ENCODE data around the gene AKAP9.
"Not testable (repeated sequence)": the region's sequence is repeated elsewhere in the genome, so short reads cannot be mapped to it uniquely, and the experiment has no call there.

AKAP9 gene

GRCh38 chr7:92072121-92072520, 131.5 kb downstream of the AKAP9 start:
- no peak for DNase-seq

DNA sequence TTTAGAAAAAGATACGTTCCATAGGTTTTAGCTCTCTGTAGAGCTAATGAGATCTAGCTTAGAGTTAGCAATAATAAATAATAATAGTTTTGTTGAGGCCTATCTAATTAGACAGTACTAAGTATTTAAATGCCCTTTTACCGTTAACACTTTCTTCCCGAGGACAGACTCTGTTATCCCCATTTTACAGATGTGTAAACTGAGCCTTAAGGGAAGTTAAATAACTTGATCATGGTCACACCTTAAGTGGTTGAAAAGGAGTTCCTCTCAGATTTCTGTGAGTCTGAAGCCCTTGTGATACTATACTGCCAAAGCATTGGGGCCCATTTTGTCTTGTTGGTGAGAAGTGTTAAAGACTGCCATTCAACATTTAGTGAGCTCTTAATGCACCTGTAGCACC, 132.0 kb downstream of the AKAP9 start:
- no peak for DNase-seq

- no peak for DNase-seq
Measured at GRCh38 chr7:92075455-92076158, 134.9 kb downstream of the AKAP9 start.

GRCh38 chr7:92076509-92076908, 135.8 kb downstream of the AKAP9 start:
- DNase-seq, result no peak

DNA sequence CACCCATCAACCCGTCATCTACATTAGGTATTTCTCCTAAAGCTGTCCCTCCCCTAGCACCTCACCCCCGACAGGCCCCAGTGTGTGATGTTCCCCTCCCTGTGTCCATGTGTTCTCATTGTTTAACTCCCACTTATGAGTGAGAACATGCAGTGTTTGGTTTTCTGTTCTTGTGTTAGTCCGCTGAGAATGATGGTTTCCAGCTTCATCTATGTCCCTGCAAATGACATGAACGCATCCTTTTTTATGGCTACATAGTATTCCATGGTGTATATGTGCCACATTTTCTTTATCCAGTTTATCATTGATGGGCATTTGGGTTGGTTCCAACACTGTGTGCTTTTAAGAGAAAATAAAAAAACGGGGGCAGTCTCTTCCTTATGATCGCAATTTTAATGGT, 143.3 kb downstream of the AKAP9 start:
- not testable (repeated sequence) for DNase-seq

DNA sequence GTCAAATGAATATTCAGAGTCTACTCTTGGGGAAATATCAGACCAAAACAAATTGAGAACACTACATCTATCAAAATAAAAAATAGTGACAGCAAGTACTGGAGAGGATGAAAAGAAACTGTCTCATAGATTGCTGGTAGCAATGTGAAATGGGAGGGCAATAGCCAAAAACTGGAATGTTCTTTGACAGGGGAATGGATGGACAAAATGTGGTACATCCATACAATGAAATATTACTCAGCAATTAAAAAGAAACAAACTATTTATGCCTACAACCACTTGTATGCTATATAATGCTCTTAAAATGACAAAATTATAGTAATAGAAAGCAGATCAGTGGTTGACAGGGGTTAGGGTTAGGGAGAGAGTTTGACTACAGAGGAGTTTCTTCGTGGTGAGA, 147.6 kb downstream of the AKAP9 start:
- no peak for DNase-seq

- DNase-seq, result no peak
Measured at GRCh38 chr7:92092210-92092609, 151.5 kb downstream of the AKAP9 start.

GRCh38 chr7:92095380-92095779, 154.7 kb downstream of the AKAP9 start:
- no peak for DNase-seq

DNA sequence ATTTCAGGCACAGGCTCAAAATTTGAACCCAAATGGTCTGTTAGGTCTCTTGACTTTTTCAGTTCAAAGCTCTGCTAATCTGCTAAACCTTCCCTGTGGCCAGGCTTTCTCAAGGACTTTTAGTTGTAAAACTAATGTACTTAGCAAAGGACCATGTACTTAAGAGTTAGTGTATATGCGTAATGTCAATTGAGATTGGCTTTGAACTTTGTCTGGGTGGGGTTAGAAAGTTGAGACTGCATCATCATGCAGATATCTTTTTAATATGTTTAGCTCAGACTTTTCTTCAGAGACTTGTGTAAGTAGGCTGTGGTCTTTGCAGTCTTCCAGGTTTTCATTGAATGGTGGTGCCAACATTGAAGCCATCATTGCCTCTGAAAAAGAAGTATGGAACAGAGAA, 159.9 kb downstream of the AKAP9 start:
- no peak for DNase-seq

DNA sequence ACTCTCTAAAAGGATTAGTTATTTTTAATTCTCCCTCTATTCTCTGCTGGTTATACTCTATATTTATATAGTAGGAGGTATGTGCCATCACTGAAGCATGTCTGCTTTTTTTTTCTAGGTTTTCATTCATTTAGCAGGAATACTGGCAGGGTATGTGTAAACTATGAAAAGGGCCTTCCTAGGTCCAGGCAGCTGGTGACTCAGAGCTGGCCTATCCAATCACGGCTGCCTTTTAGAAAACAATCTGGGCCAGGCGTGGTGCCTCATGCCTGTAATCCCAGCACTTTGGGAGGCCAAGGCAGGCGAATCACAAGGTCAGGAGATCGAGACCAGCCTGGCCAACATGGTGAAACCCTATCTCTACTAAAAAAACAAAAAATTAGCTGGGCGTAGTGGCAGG, 162.2 kb downstream of the AKAP9 start:
- not testable (repeated sequence) for DNase-seq

GRCh38 chr7:92108821-92109220, 168.2 kb downstream of the AKAP9 start:
- no peak for DNase-seq

GRCh38 chr7:92110857-92111256, 170.2 kb downstream of the AKAP9 start:
- no peak for DNase-seq

DNA sequence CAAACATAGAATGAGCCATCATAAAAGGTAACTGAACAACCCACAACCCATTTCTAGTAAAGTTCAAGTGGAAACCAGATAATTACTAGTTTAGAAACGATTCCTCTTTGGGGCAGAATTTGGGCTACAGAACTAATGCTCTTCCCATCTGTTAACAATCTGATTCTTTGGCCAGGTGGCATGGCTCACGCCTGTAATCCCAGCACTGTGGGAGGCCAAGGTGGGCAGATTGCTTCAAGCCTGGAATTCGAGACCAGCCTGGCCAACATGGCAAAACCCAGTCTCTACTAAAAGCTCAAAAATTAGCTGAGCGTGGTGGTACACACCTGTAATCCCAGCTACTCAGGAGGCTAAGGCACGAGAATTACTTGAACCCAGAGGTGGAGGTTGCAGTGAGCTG, 175.2 kb downstream of the AKAP9 start:
- no peak for DNase-seq

- no peak for DNase-seq
Measured at GRCh38 chr7:92116949-92117348, 176.3 kb downstream of the AKAP9 start.

DNA sequence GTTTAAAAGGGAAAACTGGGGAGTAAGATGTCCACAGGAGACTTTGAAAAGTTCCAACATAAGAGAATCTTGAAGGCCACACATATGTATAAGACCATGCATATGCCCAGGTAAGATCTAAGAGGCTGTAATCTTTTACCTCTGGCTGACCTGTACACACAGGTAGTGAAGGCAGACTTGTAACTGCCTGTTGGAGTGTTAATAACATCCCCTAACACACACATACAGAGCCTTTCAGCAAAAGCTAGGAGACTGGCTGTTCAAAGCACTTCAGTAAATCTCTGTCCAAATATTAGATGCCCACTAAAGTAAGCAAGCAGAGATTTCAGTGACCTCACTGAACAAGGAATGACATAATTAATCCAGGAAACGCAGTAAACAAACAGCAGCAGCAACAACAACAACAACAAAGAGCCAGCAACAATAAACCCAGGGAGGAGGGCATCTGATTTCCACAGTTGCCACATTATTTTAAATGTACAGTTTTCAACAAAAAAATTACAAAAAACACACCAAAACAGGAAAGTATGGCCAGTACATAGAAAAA, 178.6 kb downstream of the AKAP9 start:
- DNase-seq, result no peak

- no peak for DNase-seq
Measured at GRCh38 chr7:92121681-92122080, 181.0 kb downstream of the AKAP9 start.

DNA sequence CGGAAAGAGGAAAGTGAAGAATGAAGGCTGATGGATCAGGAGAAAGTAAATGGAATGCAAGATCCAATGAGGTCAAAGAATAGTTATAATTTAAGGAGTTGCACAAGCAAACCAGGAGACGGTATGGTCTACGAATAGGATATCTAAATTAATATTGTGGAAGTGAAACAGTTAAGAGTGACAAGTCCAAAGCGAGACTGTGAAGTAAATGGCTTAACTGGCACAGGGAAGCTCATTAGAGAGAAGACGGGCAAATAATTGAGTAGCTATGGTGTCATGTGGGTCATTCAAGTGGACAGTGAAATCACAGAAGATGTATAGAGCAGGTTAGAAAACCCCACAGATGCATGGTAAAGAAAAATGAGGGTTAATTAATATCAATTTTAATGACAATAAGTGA, 190.4 kb downstream of the AKAP9 start:
- DNase-seq, result no peak

DNA sequence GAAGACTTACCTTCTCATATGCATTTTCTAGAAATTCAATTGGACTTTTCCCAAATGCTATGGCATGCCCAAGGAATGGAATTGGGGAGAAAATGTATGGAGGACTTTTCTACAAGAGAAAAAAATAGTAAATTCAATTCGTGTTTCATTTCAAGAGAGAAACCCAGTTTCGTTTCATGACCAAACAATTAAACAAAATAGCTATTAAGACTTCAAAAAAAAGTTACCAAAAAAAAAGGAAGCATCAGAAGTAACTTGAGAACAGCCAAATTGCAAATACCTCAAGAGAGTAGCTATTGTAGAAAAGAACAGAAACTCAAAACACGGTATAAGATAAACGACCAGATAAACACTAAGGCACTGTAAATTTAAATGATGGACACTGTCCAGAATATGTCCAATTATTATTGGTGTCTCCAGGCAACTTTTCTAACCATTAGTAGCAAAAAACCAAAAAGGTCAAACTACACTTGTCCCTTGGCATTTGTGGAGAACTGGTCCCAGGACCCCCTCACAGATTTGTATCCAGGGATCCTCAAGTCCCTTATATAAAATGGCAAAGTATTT, 191.2 kb downstream of the AKAP9 start:
- DNase-seq, result no peak

DNA sequence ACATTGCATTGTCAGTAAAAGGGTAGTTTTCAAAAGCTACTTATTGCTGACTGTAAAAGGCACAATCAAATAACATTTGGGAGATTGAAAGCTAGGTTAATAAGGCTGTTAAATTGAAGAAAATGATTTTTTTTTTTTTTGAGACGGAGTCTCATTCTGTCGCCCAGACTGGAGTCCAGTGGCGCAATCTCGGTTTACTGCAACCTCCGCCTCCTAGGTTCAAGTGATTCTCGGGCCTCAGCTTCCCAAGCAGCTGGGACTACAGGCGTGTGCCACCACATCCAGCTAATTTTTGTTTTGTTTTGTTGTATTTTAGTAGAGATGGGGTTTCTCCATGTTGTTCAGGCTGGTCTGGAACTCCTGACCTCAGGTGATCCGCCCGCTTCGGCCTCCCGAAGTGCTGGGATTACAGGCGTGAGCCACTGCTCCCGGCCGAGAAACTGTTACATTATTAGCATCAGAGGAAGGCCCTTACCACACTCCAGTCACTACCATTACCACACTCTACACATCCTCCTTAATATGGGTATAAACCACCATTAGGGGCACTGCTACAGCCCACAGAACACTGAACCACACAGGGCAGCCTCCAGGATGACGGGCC, 192.6 kb downstream of the AKAP9 start:
- DNase-seq, result no peak

GRCh38 chr7:92133737-92134270, 193.1 kb downstream of the AKAP9 start:
- peak; percentile 30 for DNase-seq

DNA sequence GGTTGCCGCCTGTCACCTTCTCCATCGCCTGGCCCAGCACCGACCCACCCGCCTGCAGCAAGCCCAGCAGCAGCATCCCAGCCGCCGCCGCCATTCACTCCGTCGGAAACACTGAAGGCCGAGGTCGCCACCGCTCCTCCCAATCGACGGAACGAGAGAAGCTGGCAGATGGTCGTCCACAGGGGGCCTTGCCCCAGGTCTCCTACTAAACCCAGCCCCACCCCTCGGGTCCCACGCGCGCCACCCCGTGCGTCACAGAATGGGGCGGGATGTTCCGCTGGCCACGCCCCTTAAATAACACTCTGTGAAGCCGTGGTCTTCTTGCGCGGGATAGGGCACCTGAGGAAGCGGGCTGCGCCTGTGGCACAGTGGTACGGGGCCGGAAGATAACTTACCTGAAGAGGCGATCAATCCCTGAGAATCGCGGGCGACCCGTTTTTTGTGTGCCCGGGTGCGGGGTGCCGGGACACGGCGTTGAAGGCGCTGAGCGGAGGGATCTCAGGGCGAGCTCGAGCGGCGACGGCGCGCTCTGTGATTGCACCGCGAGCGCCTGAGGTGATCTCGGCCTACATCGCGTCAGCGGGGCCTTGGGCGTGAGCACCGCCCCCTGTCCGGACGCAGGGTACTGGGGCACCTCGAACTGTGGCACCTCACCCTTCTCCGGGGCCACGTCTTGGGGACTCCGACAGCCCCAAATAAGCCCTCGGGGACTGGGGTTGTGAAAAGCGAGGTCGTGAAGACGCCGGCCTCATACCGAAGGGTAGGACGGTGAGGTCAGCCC, 193.8 kb downstream of the AKAP9 start, which contains the start of gene CYP51A1:
CYP51A1 (minus strand) TSS at position 207 of the 781 bp plus-strand sequence; CDS start at position 94, 113 bp downstream.
- DNase-seq, result peak; percentile 67

GRCh38 chr7:92135052-92135889, 194.6 kb downstream of the AKAP9 start:
- DNase-seq, result no peak
